ENCODE measurements around the gene IGSF9. TPM values are rescaled to one million over a fixed set of nuclear protein-coding genes. Genes with fewer than 3 reads are reported as not detected.
A peak's percentile ranks its signal among the peaks of the same experiment; 100 is the strongest.

Gene IGSF9
- total and polyA plus RNA-seq, 4 donors: 0.14 to 21.3 (median 16.1) TPM

DNA sequence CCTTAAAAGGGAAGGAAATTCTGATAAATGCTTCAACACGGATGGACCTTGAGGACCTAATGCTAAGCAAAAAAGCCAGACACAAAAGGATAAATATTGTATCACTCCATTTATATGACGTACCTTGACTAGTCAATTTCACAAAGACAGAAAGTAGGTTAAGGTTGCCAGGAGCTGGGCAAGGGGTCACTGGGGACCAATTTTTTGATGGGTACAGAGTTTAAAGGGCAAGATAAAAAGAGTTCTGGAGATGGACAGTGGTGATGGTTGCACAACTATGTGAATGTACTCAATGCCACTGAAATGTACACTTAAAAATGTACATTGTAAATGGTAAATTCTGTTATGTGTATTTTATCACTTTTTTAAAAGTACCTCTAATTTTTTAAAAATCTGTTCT, 40.7 kb upstream of the IGSF9 start:
- TF ChIP-seq, protein P1, sequence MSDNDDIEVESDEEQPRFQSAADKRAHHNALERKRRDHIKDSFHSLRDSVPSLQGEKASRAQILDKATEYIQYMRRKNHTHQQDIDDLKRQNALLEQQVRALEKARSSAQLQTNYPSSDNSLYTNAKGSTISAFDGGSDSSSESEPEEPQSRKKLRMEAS (IDR thresholded peaks at IDR 0.05): no peak
- TF ChIP-seq RXRA (IDR thresholded peaks at IDR 0.05): peak; percentile 10 to 41
- peak; percentile 52 to 63 for TF ChIP-seq HNF4A (conservative IDR thresholded peaks at IDR 0.05)
- no peak for DNase-seq (ENCODE audit: low spot score)
- no peak overlapping the region for H3K27ac ChIP-seq (ENCODE audit: low read depth in 1 of 2, low read length in 2 of 2)
- H3K4me1 ChIP-seq (ENCODE audit: control insufficient read depth in 4 of 4, insufficient read depth in 4 of 4, low read length in 3 of 4): peaks cover 0 to 3% (median 0%) of the 10 kb centered on the region in 4 donors
- H3K9me3 ChIP-seq (ENCODE audit: control insufficient read depth in 4 of 4, low read length in 3 of 4): no peaks in the 10 kb centered on the region
- no peaks in the 10 kb centered on the region for H3K27me3 ChIP-seq (ENCODE audit: control insufficient read depth in 4 of 4, insufficient read depth in 4 of 4, low read length in 3 of 4)
- H3K4me3 ChIP-seq (ENCODE audit: low read depth in 1 of 3, low read length in 3 of 3): no peak overlapping the region
- WGBS: 57% methylated on average over 2 of the region's 2 CpGs
- H3K9ac ChIP-seq (ENCODE audit: low read depth in 1 of 2, low read length in 2 of 2): no peak overlapping the region
- no peaks in the 10 kb centered on the region for H3K36me3 ChIP-seq (ENCODE audit: control insufficient read depth in 4 of 4, insufficient read depth in 3 of 4, low read depth in 1 of 4, low read length in 3 of 4)

GRCh38 chr1:159985473-159985872, 40.1 kb upstream of the IGSF9 start:
- peaks cover 0 to 3% (median 0%) of the 10 kb centered on the region in 4 donors for H3K4me1 ChIP-seq (ENCODE audit: control insufficient read depth in 4 of 4, insufficient read depth in 4 of 4, low read length in 3 of 4)
- no peaks in the 10 kb centered on the region for H3K9me3 ChIP-seq (ENCODE audit: control insufficient read depth in 4 of 4, low read length in 3 of 4)
- 94% methylated on average over 6 of the region's 6 CpGs for WGBS
- H3K27ac ChIP-seq (ENCODE audit: low read depth in 1 of 2, low read length in 2 of 2): no peak overlapping the region
- TF ChIP-seq CTCF (IDR thresholded peaks at IDR 0.05; ENCODE audit: low read depth, low read length, missing input control): no peak
- TF ChIP-seq SP1 (IDR thresholded peaks at IDR 0.05): no peak
- no peak for TF ChIP-seq HNF4G (IDR thresholded peaks at IDR 0.05)
- no peak for TF ChIP-seq ZBTB33 (IDR thresholded peaks at IDR 0.05)
- TF ChIP-seq HNF4A (conservative IDR thresholded peaks at IDR 0.05): no peak
- TF ChIP-seq YY1 (IDR thresholded peaks at IDR 0.05): no peak
- TF ChIP-seq RAD21 (IDR thresholded peaks at IDR 0.05): no peak
- no peak for TF ChIP-seq FOXA2 (IDR thresholded peaks at IDR 0.05)
- TF ChIP-seq RXRA (IDR thresholded peaks at IDR 0.05): no peak
- TF ChIP-seq, protein P1 (IDR thresholded peaks at IDR 0.05): no peak
- TF ChIP-seq JUND (IDR thresholded peaks at IDR 0.05): no peak
- TF ChIP-seq GABPA (IDR thresholded peaks at IDR 0.05 in 1 of 2, conservative IDR thresholded peaks at IDR 0.05 in 1 of 2): no peak
- TF ChIP-seq EGR1 (IDR thresholded peaks at IDR 0.05; ENCODE audit: low read depth in 2 of 2): no peak
- no peak for TF ChIP-seq ATF3 (IDR thresholded peaks at IDR 0.05)
- TF ChIP-seq TAF1 (conservative IDR thresholded peaks at IDR 0.05): no peak
- TF ChIP-seq, protein P2, sequence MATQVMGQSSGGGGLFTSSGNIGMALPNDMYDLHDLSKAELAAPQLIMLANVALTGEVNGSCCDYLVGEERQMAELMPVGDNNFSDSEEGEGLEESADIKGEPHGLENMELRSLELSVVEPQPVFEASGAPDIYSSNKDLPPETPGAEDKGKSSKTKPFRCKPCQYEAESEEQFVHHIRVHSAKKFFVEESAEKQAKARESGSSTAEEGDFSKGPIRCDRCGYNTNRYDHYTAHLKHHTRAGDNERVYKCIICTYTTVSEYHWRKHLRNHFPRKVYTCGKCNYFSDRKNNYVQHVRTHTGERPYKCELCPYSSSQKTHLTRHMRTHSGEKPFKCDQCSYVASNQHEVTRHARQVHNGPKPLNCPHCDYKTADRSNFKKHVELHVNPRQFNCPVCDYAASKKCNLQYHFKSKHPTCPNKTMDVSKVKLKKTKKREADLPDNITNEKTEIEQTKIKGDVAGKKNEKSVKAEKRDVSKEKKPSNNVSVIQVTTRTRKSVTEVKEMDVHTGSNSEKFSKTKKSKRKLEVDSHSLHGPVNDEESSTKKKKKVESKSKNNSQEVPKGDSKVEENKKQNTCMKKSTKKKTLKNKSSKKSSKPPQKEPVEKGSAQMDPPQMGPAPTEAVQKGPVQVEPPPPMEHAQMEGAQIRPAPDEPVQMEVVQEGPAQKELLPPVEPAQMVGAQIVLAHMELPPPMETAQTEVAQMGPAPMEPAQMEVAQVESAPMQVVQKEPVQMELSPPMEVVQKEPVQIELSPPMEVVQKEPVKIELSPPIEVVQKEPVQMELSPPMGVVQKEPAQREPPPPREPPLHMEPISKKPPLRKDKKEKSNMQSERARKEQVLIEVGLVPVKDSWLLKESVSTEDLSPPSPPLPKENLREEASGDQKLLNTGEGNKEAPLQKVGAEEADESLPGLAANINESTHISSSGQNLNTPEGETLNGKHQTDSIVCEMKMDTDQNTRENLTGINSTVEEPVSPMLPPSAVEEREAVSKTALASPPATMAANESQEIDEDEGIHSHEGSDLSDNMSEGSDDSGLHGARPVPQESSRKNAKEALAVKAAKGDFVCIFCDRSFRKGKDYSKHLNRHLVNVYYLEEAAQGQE (IDR thresholded peaks at IDR 0.05): no peak
- no peak for TF ChIP-seq FOXA1 (IDR thresholded peaks at IDR 0.05)
- no peak for DNase-seq (ENCODE audit: low spot score)
- no peak overlapping the region for H3K9ac ChIP-seq (ENCODE audit: low read depth in 1 of 2, low read length in 2 of 2)
- no peaks in the 10 kb centered on the region for H3K27me3 ChIP-seq (ENCODE audit: control insufficient read depth in 4 of 4, insufficient read depth in 4 of 4, low read length in 3 of 4)
- H3K36me3 ChIP-seq (ENCODE audit: control insufficient read depth in 4 of 4, insufficient read depth in 3 of 4, low read depth in 1 of 4, low read length in 3 of 4): no peaks in the 10 kb centered on the region
- H3K4me3 ChIP-seq (ENCODE audit: low read depth in 1 of 3, low read length in 3 of 3): no peak overlapping the region
